Gastrocnemius medialis (tissue), 4 donors: ENCODE data around the gene FOXK1. TPM values are rescaled to one million over a fixed set of nuclear protein-coding genes. Genes with fewer than 3 reads are reported as not detected.

Experiments used
- ATAC-seq, 2 donors: fragments of 150-250 bp; one replicate each; pipeline ENCODE4 v1.9.1; 2016
- DNase-seq, 2 donors: peaks; one replicate each; pipeline ENCODE4 v3.0.0-alpha.2; 2019
- H3K27ac ChIP-seq, 4 donors: fragments of 200-600 bp; sonication (generic); 1 replicate in 1 of 4; 2 replicates in 3 of 4; pipeline ENCODE4 v1.5.1; 2016 to 2018; ENCODE audit warnings: mild to moderate bottlenecking in 2 of 4, moderate library complexity in 1 of 4
- H3K27me3 ChIP-seq, 3 donors: fragments of 200-600 bp; sonication (generic) in 2 of 3; 1 replicate in 1 of 3; 2 replicates in 2 of 3; pipeline versions ENCODE4 v1.5.1 to v1.6.0; 2016 to 2019; ENCODE audit warnings: mild to moderate bottlenecking in 1 of 3, moderate library complexity in 1 of 3
- H3K36me3 ChIP-seq, 2 donors: fragments of 200-600 bp; sonication (generic) in 1 of 2; one replicate each; pipeline ENCODE4 v1.5.1; 2017 to 2018
- H3K4me1 ChIP-seq, 2 donors: fragments of 200-600 bp; sonication (generic) in 1 of 2; one replicate each; pipeline ENCODE4 v1.5.1; 2016 to 2017; ENCODE audit warnings: mild to moderate bottlenecking in 2 of 2
- H3K4me3 ChIP-seq, 4 donors: fragments of 200-600 bp; sonication (generic) in 3 of 4; 1 replicate in 1 of 4; 2 replicates in 3 of 4; pipeline ENCODE4 v1.5.1; 2016 to 2019; ENCODE audit warnings: mild to moderate bottlenecking in 2 of 4
- H3K9me3 ChIP-seq, 3 donors: fragments of 200-600 bp; sonication (generic) in 2 of 3; 1 replicate in 1 of 3; 2 replicates in 2 of 3; pipeline ENCODE4 v1.5.1; 2016 to 2019
- POLR2A ChIP-seq, 2 donors: fragments of 450-650 bp; IDR thresholded peaks; one replicate each; pipeline ENCODE4 v1.6.1; 2017; ENCODE audit warnings: antibody characterized with exemption in 2 of 2, mild to moderate bottlenecking in 2 of 2, moderate library complexity in 2 of 2
- in situ Hi-C, 4 donors: fragments of 200-750 bp; cut with MboI; loops; one replicate each; pipeline versions ENCODE4 v1.15.0 to v1.8.0; 2017; ENCODE audit warnings: low sequenced_read_pairs in 4 of 4
- intact Hi-C: fragments of 100-400 bp; cut with DNase I; formaldehyde crosslinking; loops from one replicate; pipeline ENCODE4 v1.15.1; 2023; ENCODE audit warnings: low total_unique reads
- total RNA-seq, 4 donors: library from RNA; depleted of rRNA; stranded (reverse); fragments of >200 nt; gene quantifications; one replicate each; pipeline versions ENCODE4 v1.1.0 to v1.2.3, GENCODE V29; 2016
- TF ChIP-seq, protein P1 (sequence below), 5 experiments: fragments of 450-650 bp in 3 of 5; fragments of 200-600 bp in 2 of 5; sonication (generic) in 2 of 5; IDR thresholded peaks in 4 of 5; conservative IDR thresholded peaks in 1 of 5; 1 replicate in 4 of 5; 2 replicates in 1 of 5; pipeline ENCODE4 v1.5.1; 2016 to 2019; ENCODE audit warnings: antibody characterized with exemption in 5 of 5, mild to moderate bottlenecking in 3 of 5, moderate library complexity in 3 of 5

The FOXK1 gene
- total RNA-seq, 4 donors from 2014 or later, result 9.8 to 43.6 (median 18.8) TPM

DNA sequence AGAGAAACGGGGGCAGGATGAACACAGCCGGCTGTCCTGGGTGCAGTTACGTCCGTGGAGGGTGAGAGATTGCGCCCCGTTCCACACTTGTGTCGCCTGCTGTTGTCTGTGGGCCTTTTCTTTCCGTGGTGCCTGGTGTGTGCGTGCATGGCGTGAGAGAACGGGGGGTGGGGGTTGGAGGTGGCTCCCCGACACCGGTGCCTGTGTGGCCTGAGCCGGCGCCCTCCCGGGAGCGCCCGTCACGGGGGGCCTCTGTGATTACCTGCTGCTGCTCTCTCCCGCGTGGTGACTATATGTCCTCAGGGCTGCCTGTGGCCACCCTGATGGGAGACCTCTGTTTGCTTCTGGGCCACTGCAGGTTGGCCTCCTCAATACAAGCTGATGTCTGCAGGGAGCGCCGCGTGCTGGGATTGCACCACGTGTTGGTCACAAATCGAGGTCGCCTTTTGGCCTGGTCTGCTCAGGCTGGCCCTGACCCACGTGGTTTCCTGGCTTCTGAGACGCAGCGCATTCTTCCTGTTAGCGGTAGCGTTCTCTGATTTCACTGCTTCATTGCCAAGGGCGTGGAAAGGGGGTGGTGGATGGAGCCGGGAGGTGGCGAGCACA lies 82.4 kb downstream of the FOXK1 start:
- H3K9me3 ChIP-seq, result no peaks in the 10 kb centered on the region
- no peak overlapping the region for H3K27ac ChIP-seq
- TF ChIP-seq POLR2A (IDR thresholded peaks at IDR 0.05), result no peak
- TF ChIP-seq, protein P1, sequence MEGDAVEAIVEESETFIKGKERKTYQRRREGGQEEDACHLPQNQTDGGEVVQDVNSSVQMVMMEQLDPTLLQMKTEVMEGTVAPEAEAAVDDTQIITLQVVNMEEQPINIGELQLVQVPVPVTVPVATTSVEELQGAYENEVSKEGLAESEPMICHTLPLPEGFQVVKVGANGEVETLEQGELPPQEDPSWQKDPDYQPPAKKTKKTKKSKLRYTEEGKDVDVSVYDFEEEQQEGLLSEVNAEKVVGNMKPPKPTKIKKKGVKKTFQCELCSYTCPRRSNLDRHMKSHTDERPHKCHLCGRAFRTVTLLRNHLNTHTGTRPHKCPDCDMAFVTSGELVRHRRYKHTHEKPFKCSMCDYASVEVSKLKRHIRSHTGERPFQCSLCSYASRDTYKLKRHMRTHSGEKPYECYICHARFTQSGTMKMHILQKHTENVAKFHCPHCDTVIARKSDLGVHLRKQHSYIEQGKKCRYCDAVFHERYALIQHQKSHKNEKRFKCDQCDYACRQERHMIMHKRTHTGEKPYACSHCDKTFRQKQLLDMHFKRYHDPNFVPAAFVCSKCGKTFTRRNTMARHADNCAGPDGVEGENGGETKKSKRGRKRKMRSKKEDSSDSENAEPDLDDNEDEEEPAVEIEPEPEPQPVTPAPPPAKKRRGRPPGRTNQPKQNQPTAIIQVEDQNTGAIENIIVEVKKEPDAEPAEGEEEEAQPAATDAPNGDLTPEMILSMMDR (IDR thresholded peaks at IDR 0.05 in 4 of 5, conservative IDR thresholded peaks at IDR 0.05 in 1 of 5), result no peak
- H3K4me1 ChIP-seq, result peaks cover 4 to 10% of the 10 kb centered on the region in 2 donors
- no peaks in the 10 kb centered on the region for H3K27me3 ChIP-seq
- ATAC-seq, result no peak
- intact Hi-C loops (no loop called here), in situ Hi-C loops (loop anchor here in 2 of 4 donors (25.0 kb wide), 1 partner anchor 127 kb away; no protein-coding TSS in a partner anchor)
- peaks cover 3 to 58% of the 10 kb centered on the region in 2 donors for H3K36me3 ChIP-seq
- no peak overlapping the region for H3K4me3 ChIP-seq
- no peak for DNase-seq

DNA sequence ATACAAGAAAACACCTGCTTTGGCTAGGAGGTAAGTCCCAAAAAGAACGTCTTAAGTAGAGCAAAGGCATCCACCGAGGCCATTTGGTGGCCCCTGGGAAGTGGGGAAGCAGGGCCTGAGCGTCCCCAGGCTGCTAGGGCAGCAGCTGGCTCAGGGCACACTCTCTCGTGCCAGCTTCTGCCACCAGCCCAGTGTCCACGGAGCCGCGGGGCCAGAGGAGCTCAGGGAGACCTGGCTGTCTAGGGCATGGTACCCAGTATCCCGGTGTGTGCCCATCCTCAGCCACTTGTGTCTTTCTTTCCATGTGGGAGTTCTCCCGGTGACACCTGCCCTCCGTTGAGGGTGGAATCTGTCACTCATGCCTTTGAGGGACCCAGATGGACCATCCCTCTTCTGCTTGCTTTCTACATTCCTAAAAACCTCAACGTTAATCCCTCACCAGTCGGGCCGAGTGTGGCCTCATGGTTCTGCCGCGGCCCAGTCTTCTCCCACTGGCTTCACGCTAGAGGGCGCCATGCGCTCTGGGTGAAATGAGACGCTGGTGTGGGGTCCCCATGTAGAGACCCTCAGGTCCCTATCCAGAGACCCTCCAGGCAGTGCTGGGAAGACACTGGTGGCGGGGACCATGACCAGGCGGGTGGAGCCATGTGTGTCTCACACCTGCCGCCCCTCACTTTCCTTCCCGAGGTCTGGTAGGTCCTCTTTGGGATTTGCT lies 83.8 kb downstream of the FOXK1 start:
- TF ChIP-seq POLR2A (IDR thresholded peaks at IDR 0.05), result no peak
- TF ChIP-seq, protein P1 (IDR thresholded peaks at IDR 0.05 in 4 of 5, conservative IDR thresholded peaks at IDR 0.05 in 1 of 5), result no peak
- H3K27ac ChIP-seq, result no peak overlapping the region
- H3K9me3 ChIP-seq, result no peaks in the 10 kb centered on the region
- intact Hi-C loops (no loop called here), in situ Hi-C loops (loop anchor here in 2 of 4 donors (25.0 kb wide), 1 partner anchor 129 kb away; no protein-coding TSS in a partner anchor)
- DNase-seq, result no peak
- no peaks in the 10 kb centered on the region for H3K27me3 ChIP-seq
- ATAC-seq, result no peak
- H3K4me3 ChIP-seq, result no peak overlapping the region
- H3K4me1 ChIP-seq, result peaks cover 7 to 18% of the 10 kb centered on the region in 2 donors
- H3K36me3 ChIP-seq, result peaks cover 3 to 45% of the 10 kb centered on the region in 2 donors

DNA sequence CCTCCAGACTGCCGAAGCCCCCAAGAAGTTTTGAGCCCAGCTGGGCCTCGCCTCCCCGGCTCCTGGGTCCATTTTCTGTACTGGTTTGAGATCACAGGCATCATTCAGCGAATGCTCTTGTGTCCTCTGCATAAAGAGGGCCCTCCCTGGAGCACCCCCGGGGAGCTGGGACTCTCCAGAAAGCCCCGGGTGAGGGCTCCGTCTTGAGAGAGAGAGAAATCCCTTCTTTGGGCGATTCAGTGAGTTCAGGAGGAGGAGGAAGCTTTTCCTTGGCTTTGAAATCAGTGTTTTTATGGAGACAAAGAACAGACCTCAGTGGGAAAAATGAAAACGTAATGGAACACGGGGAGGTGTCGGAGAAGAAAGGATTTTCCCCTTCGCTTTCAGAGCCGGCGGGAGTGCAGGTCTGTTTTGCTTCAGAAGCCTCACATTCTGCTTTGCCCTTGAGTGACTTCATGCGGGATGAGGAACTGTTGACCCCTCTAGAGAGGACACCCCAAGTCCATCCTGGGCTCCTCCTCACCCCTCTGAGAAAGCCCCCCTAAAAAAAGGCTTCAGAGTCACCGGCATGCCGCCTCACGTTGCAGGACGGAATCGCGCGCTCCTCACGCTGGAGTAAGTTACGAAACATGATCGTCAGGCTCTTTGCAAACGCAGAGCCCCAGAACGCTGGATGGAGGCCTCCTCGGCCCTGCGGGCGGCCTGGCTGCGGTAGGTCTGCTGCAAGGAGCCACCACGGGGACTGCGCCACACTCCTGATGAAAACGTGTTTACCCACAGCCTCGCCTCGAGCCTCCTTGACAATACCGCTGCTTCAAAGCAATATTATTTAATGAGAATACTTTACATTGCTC lies 84.8 kb downstream of the FOXK1 start:
- H3K27me3 ChIP-seq, result no peaks in the 10 kb centered on the region
- H3K27ac ChIP-seq, result no peak overlapping the region
- peaks cover 3 to 37% of the 10 kb centered on the region in 2 donors for H3K36me3 ChIP-seq
- intact Hi-C loops, result no loop called here
- H3K9me3 ChIP-seq, result no peaks in the 10 kb centered on the region
- DNase-seq, result no peak
- in situ Hi-C loops, result loop anchor here in 2 of 4 donors (25.0 kb wide), 1 partner anchor 130 kb away; no protein-coding TSS in a partner anchor
- no peak overlapping the region for H3K4me3 ChIP-seq
- no peak for ATAC-seq
- TF ChIP-seq, protein P1 (IDR thresholded peaks at IDR 0.05 in 4 of 5, conservative IDR thresholded peaks at IDR 0.05 in 1 of 5), result no peak
- H3K4me1 ChIP-seq, result peaks cover 7 to 18% of the 10 kb centered on the region in 2 donors

DNA sequence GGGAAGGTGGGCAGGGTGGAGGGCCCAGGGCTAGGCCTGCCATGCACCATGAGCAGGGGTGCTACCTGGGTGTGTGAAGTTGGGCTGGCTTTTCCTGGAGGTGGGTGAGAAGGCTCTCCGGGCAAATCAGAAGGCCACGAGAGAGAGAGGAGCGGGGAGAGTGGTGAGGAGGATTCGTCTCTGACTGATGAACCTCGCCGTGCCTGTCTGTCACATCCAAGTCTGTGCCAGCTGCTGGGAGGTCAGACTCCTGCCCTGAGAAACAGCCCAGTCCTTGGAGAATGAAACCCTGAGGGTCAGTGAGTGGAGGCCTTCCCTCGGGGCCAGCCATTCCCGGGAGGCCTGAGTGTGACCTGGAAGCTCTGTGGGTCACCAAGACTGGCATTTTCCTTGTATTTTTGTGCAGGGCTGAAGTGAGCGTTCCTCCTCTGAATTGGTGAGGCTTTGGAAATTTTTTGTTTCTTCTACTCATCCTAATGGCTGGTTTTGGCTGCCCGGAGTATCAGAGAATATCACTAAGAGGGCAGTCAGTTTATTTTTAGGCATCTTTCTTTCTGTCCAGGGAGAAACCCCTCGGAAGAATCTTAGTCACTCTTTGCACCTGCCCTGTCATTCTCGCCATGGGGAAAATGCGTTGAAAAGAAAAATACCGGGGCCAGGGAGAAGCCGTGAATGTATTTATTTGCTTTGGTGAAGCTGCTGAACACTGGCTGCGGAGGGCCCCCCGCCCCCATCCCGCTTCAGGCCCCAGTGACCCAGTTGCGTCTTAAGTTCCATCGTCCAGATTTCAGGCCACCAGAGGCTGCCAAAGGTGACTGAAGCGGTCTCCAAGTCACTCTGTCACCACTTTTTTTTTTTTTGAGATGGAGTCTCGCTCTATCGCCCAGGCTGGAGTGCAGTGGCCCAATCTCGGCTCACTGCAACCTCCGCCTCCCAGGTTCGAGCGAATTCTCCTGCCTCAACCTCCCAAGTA lies 86.8 kb downstream of the FOXK1 start:
- Histone ChIP-seq H3K27me3 (no peaks in the 10 kb centered on the region), H3K27ac (peak overlapping the region; percentile 55 to 71 (median 64)), H3K4me3 (peak overlapping the region in 1 of 4 donors; percentile 13), H3K4me1 (peaks cover 7 to 18% of the 10 kb centered on the region in 2 donors), H3K9me3 (no peaks in the 10 kb centered on the region), H3K36me3 (peaks cover 0 to 17% of the 10 kb centered on the region in 2 donors)
- no peak for TF ChIP-seq POLR2A (IDR thresholded peaks at IDR 0.05)
- TF ChIP-seq, protein P1 (IDR thresholded peaks at IDR 0.05 in 4 of 5, conservative IDR thresholded peaks at IDR 0.05 in 1 of 5), result no peak
- DNase-seq (peak in 1 of 2 donors; percentile 48), ATAC-seq (peak; percentile 46 to 47)
- in situ Hi-C loops, result loop anchor here in 2 of 4 donors (25.0 kb wide), 1 partner anchor 132 kb away; no protein-coding TSS in a partner anchor
- intact Hi-C loops, result no loop called here
